NCI-H2227 (cell line): ENCODE results near the gene GNGT2.

Experiments used
- DNase-seq: peaks from one replicate; lab custom pipeline; 2025; ENCODE audit not compliant: unreplicated experiment; lab: John Stamatoyannopoulos, UW

GNGT2 gene

DNA sequence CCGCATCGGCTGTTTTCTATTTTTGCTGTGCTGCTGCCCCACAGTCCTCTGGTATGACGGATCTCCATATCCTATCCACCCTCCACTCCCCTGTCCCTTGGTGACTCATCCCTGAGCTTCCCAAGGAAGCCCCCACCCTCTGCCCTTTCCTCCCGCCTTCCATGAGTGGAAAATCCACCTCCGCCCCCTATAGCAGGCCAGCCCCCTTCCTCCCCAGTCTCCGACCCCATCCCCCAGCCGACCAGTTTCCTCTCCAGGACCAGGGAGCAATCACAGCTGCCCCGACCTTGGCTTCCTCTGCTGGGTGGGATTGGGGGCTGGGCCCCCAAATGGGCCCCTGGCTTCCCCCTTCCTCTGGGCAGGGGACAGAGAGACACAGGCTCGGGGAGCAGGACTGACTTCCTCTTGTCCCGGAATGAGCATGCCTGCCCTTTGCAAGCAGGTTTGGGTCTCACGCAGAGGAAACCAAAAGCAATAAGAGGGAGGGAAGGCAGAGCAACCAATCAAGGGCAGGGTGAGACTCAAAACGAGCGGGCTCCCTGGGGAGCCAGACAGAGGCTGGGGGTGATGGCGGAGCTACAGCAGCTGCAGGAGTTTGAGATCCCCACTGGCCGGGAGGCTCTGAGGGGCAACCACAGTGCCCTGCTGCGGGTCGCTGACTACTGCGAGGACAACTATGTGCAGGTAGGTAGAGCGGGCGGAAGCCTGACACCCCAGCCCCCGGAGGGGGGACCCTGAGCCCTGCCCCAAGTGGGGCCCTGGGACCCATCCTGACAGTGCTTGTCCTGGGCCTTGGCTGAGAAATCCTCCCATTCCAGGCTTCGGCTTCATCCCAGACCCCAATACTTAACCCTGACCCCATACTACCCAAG, at the start of gene GNGT2, which contains the start of gene ABI3:
Gene GNGT2, minus strand, starts transcription at position 417 of the 872 bp plus-strand sequence. CDS start 3,152 bp downstream, outside the sequence.
Gene ABI3, plus strand, starts transcription at position 550 of the 872 bp plus-strand sequence. Its CDS starts 18 bp downstream, at position 568.
- DNase-seq = no peak

DNA sequence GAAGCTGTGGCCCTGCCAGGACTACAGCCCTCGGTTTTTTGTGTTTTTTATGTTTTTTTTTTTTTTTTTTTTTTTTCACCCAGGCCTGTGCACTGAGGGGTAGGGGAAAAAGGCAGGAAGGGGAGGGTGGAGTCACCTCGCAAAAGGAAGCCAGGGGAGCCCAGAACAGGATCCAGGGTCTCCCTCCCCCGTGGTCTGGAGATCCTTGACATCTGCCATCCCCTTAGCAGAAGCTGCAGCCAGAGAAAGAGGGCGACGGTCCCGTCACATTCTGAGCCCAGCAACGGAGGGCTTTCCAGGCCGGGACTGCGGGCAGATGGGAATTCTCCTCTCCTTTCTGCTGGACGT, 49.3 kb upstream of the GNGT2 start:
- no peak for DNase-seq

DNA sequence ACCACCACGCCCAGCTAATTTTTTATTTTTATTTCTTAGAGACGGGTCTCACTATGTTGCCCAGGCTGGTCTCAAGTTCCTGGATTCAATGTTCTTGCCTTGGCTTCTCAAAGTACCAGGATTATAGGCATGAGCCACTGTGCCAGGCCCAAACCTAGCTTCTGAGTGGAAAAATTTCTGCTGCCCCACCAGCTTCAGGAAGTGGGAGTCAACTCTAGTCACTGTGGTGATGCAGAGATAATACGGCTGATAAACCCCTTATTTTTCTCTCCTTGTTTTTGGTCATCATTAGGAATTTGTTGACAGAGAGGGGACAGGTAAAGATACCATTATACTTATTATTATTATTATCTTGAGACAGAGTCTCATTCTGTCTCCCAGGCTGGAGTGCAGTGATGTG, 48.0 kb upstream of the GNGT2 start:
- no peak for DNase-seq

DNA sequence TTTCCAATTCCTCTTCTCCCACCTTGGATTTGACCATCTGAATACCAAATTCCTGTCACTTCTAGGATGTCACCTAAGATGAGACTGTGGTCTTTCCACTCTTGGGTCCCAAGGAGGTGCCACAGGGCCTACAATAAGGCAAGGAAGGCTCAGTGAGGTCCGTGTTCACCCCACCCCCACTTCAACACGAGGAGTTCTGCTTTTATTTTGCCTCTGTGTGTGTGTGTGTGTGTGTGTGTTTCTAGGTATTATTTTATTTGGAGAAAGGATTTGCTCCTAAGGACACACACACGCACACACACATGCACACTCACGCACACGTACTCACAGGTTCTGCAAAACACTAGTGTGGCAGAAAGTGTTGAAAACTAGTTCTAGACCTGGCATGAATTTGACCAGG, 44.8 kb upstream of the GNGT2 start:
- DNase-seq = no peak

DNA sequence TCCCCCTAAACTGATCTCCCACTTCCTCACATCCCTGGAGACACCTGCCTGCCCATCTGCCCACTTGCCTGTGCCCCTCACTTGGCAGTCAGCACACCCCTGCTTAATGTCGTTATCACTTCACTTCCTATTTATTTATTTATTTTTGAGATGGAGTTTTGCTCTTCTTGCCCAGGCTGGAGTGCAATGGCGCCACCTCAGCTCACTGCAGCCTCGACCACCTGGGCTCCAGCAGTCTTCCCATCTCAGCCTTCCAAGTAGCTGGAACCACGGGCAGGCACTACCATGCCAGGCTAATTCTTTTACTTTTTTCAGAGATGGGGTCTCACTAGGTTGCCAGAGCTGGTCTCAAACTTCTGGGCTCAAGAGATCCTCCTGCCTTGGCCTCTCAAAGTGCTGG, 43.7 kb upstream of the GNGT2 start:
- DNase-seq = no peak

DNA sequence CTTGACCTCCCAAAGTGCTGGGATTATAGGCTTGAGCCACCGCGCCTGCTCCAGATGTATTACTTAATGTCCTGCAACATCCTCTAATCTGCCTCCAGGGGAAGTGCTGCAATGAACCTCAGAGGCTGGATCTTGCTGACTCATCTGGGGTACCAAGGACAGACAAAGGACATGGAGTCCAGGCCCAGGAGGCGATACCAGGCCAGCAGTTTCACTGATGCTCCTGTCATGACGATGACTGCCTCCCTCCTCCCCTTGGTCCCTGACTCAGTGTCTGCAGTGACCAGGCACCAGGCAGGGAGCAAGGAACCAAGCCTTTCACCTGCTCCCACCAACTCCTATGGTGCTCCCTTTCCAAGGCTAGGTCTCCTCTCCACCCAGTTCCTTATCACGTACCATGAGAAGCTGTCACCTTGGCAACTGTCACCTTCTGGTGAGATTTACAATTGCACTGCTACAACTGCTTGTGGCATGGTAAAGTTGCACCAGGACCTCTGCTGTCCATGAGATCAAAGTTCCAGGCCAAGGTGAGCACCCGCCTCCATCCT, 41.8 kb upstream of the GNGT2 start:
- no peak for DNase-seq

DNA sequence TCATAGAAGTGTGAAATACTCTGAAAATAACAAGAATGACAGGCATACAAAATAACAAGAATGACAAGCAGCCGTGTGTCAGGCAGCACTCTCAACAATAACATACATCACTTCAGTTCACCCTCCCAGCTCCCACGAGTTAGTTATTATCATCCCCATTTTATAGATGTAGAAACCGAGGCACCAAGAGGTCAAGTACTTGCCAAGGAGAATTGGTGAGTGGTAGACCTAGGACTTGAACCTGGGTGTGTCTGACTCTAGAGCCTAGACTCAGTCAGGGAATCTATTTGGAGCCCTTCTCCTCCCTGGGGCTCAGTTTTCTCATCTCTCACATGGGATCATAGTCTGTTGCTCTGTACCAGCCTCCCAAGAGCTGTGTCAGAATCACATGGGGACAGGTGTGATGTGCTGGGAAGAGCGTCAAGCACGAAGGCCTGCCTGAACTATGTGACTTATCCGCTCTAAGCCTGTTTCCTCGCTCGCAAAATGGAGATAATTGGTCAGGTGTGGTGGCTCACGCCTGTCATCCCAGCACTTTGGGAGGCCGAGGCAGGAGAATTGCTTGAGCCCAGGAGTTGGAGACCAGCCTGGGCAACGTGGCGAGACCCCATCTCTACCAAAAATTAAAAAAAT, 39.6 kb upstream of the GNGT2 start:
- DNase-seq = no peak

DNA sequence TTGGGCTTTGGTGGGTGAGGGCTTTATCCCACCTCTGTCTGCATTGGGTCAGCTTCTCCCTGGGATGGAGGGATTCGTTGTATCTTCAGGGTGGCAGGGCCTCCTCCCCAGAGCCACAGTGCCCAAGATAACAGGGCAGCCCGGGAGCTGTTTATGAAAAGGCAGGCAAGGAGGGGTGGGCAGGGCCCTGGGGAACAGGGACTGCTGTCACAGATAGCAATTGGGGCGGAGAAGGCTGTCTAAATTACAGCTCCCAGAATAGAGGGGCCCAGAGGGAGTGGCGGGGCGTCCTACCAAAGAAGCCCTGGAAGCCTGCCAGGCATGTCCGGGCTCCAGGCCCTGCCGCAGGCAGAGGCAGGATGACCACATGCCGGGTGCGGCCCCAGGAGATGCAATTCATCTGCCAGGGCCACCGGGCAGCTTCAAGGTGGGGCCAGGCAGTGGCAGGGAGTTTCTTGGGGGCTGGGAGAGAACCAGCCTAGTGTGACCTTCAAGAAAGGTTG, 39.0 kb upstream of the GNGT2 start:
- peak; percentile 69 for DNase-seq

DNA sequence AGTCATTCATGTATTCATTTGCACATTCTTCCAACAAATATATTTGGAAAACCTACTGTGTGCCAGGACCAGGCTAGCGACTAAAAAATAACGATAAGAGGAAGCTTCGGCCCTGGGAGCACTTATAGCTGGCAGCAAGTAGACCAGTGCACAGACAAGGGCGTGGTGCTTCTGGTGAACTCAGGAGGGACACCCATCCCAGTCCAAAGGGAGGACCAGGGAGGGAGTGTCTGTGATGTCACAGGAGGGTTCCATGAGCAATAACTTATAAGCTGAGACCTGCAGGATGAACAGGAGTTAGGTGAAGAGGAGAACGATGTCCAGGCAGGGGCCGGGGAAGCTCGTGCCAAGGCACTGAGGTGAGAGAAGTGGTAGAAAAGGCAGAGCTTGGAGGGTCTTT, 37.6 kb upstream of the GNGT2 start:
- DNase-seq = no peak

DNA sequence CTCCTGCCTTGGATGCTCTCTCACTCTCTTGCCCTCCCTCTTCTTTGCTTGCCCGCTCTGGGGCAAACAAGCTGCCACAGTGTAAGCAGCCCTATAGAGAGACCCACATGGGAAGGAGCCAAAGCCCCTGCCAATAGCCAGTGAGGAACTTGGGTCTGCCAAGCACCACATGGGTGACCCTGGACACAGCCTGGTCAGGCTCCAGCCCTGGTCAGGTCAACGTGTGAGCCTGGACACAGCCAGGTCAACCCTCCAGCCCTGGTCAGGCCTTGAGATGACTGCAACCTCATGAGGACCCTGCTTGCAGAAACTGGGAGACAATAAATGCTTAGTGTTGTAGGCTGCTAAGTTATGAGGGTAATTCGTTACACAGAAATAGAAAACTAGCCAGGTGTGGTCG, 34.5 kb upstream of the GNGT2 start:
- no peak for DNase-seq

DNA sequence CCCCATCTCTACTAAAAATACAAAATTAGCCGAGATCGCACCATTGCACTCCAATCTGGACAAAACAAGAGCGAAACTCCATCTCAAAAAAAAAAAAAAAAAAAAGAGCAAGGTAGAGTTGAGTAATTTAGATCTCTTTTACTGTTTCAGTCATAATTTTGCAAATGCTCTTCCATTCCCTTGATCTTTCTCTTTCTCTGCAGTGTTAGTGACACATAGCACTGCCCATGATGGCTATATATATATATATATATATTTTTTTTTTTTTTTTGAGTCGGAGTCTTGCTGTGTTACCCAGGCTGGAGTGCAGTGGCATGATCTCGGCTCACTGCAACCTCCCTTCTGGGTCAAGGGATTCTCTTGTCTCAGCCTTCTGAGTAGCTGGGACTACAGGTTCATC, 32.4 kb upstream of the GNGT2 start:
- DNase-seq = no peak

DNA sequence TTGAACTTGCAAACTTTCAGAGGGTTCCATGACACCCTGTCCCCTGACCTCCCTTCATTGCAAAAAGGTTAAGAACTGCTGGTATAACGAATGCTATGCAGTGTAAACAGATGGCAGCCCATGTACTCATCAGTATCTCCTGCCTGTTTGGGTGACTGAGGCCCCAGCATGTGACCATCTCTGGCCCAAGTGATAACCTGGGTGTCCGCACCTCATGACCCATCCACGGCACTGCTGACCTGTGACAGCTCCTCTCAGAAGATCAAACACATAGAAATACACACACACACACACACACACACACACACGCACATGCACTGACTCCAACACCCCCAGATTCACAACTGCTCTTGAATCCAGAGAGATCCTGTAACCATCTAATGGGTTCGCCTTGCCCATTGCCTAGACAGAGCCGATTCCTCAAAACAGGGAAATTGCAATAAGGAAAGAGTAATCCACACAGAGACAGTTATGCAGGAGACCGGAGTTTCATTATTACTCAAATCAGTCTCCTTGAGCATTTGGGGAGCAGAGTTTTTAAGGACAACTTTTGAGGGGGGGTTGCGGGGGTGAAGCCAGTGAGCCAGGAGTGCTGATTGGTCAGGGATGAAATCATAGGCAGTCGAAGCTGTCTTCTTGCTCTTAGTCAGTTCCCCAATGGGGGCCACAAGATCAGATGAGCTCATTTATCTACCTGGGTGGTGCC, 31.5 kb upstream of the GNGT2 start:
- DNase-seq = no peak

DNA sequence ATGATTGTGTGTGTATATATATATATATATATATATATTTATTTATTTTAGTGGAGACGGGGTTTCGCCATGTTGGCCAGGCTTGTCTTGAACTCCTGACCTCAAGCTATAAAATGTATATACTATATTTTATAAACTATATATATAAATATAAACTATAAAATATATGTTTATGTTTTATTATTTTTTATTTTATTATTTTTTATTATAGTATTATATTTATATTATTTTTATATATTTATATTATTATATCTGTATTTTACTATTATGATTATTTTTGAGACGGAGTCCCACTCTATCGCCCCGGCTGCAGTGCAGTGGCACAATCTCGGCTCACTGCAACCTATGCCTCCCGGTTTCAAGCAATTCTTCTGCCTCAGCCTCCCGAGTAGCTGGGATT, 30.7 kb upstream of the GNGT2 start:
- no peak for DNase-seq

DNA sequence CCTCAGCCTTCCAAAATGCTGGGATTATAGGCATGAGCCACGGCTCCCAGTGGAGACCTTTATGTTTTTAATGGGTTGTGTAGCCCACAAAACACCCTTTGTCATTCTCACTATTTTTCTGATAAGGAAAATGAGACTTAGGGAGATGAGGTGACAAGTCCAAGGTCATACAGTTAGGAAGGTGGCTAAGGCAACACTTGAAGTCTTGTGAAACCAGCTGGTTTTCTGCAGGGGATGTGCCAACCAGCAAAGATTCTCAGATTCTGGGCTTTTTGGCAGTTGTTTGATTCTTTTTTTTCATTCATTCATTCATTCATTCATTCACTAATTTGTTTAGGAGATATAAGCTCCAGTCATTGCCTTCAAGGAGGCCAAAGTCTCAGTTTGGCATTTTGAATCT, 30.2 kb upstream of the GNGT2 start:
- no peak for DNase-seq

DNA sequence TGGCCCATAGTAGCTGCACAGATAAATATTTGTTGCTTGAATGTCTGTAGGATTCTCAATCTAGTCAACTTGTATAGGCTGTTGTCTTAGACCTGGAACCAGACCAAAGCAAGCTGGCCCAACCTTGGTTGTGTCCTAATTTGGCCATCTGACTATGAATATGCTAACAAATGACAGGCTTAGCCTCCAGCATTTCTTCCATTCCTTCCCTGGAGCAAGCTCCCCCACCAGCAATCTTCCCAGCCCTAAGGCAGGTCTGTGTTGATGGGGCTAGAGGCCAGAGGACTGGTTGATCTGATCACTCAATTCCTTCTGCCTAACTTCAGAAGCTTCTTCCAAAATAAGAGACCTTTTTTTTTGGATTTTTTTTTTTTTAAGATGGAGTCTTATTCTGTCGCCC, 29.6 kb upstream of the GNGT2 start:
- no peak for DNase-seq

DNA sequence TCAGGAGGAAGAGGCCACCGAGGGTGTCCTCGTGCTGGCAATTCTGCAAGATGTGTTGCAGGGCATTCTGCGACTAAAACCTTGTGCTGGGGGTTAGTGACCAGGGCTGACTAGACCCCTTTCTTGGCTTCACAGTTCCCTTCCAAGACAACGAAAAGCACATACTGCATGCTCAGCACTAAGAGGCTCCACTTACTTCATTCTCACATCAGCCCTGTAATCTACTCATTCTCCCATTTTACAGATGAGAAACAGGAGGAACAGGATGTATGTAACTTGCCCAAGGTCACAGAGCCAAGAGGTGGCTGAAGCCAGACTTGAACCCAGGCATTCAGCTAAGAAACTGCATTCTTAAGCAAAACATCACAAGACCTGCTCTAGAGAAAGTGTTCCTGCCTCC, 25.5 kb upstream of the GNGT2 start:
- no peak for DNase-seq

DNA sequence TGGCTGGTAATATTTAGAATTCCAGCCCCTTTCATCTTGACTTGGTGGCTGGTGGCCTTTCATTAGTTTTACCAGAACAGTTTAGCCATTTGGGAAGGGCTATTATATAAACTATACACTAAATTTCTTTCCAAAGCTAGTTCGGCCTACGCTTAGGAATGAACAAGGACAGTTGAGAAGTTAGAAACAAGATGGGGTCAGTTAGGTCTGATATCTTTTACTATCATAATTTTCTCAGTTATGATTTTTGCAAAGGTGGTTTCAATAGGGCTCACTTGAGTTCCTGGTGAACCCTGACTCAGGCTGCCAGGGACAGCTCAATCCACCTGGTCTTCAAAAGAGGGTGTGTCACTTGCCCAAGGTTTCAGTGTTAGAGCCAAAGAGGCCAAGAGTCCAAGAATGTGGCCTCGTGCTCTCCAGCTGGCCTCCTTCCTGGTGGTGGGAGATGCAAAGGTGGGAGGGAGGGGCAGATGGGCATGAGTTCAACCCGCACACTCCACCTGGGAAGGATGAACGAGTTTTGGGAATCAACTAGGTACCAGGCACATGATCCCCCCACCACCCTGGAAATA, 24.2 kb upstream of the GNGT2 start:
- DNase-seq = no peak

DNA sequence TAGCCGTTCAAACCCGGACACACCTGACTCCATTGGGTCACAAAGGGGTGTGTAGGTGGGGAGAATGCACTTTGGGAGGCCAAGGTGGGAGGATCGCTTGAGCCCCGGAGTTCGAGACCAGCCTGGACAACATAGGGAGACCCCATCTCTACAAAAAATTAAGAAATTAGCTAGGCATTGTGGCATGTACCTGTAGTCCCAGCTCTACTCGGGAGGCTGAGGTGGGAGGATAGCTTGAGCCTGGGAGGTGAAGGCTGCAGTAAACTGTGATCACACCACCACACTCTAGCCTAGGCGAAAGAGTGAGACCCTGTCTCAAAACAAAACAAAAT, 21.2 kb upstream of the GNGT2 start:
- DNase-seq = no peak

DNA sequence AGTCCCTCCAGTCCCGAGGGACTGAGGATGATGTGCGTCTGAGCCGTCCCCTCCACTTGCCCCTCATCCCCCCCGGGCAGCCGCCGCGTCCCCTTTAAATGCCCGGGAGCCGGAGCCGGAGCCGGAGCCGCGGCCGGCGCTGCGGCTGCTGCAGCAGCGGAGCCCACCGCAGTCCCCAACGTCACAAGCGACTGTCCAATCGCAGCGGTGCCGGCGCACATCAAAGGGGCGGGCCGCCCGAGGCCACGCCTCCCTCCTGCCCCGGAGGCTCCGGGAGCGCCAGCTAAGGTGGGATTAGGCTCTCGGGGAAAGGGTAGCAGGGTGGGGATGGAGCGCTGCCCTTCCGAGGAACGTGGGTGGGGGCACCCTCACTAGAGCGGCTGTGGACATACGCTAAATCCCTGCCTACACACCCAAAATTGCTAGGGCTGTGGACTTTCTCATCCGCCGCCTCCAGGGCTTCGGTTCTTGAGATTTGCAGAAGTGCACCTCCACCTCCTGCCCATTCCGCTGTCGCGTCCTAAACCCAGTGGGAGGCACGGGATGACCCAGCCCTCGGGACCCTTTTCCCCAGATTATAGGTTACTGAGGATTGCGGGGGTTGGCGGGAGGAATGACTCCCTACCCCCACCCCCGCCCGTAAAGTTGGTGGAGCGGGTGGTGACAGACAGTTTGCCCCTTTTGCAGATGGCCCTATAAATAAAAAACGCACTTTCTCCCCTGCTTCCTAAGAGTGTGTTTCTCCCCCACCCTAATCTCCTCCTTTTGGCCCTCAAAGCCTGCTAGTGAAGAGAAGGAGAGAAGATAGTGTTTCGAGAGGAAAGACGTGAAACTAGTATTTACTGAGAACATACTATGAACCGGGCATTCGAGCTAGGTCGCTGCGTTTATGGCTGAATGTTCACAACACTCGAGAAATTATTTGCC, 20.5 kb upstream of the GNGT2 start, which contains the start of gene PHOSPHO1:
Gene PHOSPHO1, minus strand, starts transcription at position 152 of the 927 bp plus-strand sequence. CDS start 4,096 bp downstream, outside the sequence.
- peak; percentile 91 for DNase-seq
